NT2/D1 (cell line): Measurements from ENCODE around the gene TAOK1.

ENCODE experiments used
- SUZ12 ChIP-seq: IDR thresholded peaks from 2 replicates; pipeline ENCODE4 v1.6.1; 2011; ENCODE audit not compliant: insufficient read length, insufficient read depth; ENCODE audit errors: extremely low read depth
- ZNF274 ChIP-seq: IDR thresholded peaks from 2 replicates; pipeline ENCODE4 v1.6.1; 2011; ENCODE audit warnings: mild to moderate bottlenecking, low read depth, low read length

GRCh38 chr17:29386760-29387159, 3.4 kb upstream of the TAOK1 start:
- TF ChIP-seq ZNF274 = no peak
- TF ChIP-seq SUZ12 = no peak
